Measurements from ENCODE around the gene PNMA8B.

PNMA8B gene

GRCh38 chr19:46447006-46447405 is 48.7 kb downstream of the PNMA8B start:
- ATAC-seq = no peak
- no peak for TF ChIP-seq ISL1 (CRISPR knock-in tag; IDR thresholded peaks at IDR 0.05)
- TF ChIP-seq ZFP3 (CRISPR knock-in tag; IDR thresholded peaks at IDR 0.05) = no peak
- no peak for TF ChIP-seq OSR1 (CRISPR knock-in tag; IDR thresholded peaks at IDR 0.05)
- TF ChIP-seq CREB5 (CRISPR knock-in tag; IDR thresholded peaks at IDR 0.05; ENCODE audit: low read depth) = no peak
- no peak for TF ChIP-seq BACH2 (CRISPR knock-in tag; IDR thresholded peaks at IDR 0.05; ENCODE audit: borderline replicate concordance)
- no peak for TF ChIP-seq PPARA (CRISPR knock-in tag; IDR thresholded peaks at IDR 0.05; ENCODE audit: borderline replicate concordance)
- no peak for TF ChIP-seq GLIS3 (CRISPR knock-in tag; IDR thresholded peaks at IDR 0.05)
- no peak for TF ChIP-seq TSHZ2 (CRISPR knock-in tag; IDR thresholded peaks at IDR 0.05)
- no peak for TF ChIP-seq PATZ1 (CRISPR knock-in tag; IDR thresholded peaks at IDR 0.05; ENCODE audit: borderline replicate concordance)
- no peak for TF ChIP-seq RARB (CRISPR knock-in tag; IDR thresholded peaks at IDR 0.05)
- TF ChIP-seq ESRRG (CRISPR knock-in tag; IDR thresholded peaks at IDR 0.05) = no peak
- TF ChIP-seq POU6F1 (CRISPR knock-in tag; IDR thresholded peaks at IDR 0.05; ENCODE audit: borderline replicate concordance, low read depth) = no peak
- no peak for TF ChIP-seq CSDC2 (CRISPR knock-in tag; IDR thresholded peaks at IDR 0.05)
- no peak for TF ChIP-seq SNAI2 (CRISPR knock-in tag; IDR thresholded peaks at IDR 0.05)
- TF ChIP-seq CSRNP3 (CRISPR knock-in tag; IDR thresholded peaks at IDR 0.05) = no peak
- no peak for TF ChIP-seq TOX (CRISPR knock-in tag; IDR thresholded peaks at IDR 0.05; ENCODE audit: borderline replicate concordance)

- no peak for ATAC-seq
- TF ChIP-seq ZNF8 (CRISPR knock-in tag; IDR thresholded peaks at IDR 0.05) (no peak), ZC3H10 (CRISPR knock-in tag; IDR thresholded peaks at IDR 0.05) (no peak), CREB5 (CRISPR knock-in tag; IDR thresholded peaks at IDR 0.05; ENCODE audit: low read depth) (no peak), GLIS3 (CRISPR knock-in tag; IDR thresholded peaks at IDR 0.05) (no peak), CSDC2 (CRISPR knock-in tag; IDR thresholded peaks at IDR 0.05) (no peak)
Observed at GRCh38 chr19:46446021-46446420, 49.6 kb downstream of the PNMA8B start.

- TF ChIP-seq PPARA (CRISPR knock-in tag; IDR thresholded peaks at IDR 0.05; ENCODE audit: borderline replicate concordance) (no peak), GLIS3 (CRISPR knock-in tag; IDR thresholded peaks at IDR 0.05) (no peak), ARNTL (CRISPR knock-in tag; IDR thresholded peaks at IDR 0.05; ENCODE audit: borderline replicate concordance, low read depth) (no peak), ESRRG (CRISPR knock-in tag; IDR thresholded peaks at IDR 0.05) (no peak), ISL1 (CRISPR knock-in tag; IDR thresholded peaks at IDR 0.05) (peak; percentile 36; the same call in 1 of the 2 replicates), TCF4 (CRISPR knock-in tag; IDR thresholded peaks at IDR 0.05; ENCODE audit: borderline replicate concordance) (no peak)
- ATAC-seq = peak; percentile 93
Observed at GRCh38 chr19:46442808-46443450, 52.7 kb downstream of the PNMA8B start.
